GM18867 (cell line): ENCODE data around the gene PLCB3.

Experiments used
- ATAC-seq: cut with Tn5 transposase; IDR thresholded peaks from one replicate; pipeline ENCODE4 v1.9.1; 2021; ENCODE audit warnings: mild to moderate bottlenecking, moderate library complexity; ENCODE audit not compliant: unreplicated experiment

The PLCB3 gene

DNA sequence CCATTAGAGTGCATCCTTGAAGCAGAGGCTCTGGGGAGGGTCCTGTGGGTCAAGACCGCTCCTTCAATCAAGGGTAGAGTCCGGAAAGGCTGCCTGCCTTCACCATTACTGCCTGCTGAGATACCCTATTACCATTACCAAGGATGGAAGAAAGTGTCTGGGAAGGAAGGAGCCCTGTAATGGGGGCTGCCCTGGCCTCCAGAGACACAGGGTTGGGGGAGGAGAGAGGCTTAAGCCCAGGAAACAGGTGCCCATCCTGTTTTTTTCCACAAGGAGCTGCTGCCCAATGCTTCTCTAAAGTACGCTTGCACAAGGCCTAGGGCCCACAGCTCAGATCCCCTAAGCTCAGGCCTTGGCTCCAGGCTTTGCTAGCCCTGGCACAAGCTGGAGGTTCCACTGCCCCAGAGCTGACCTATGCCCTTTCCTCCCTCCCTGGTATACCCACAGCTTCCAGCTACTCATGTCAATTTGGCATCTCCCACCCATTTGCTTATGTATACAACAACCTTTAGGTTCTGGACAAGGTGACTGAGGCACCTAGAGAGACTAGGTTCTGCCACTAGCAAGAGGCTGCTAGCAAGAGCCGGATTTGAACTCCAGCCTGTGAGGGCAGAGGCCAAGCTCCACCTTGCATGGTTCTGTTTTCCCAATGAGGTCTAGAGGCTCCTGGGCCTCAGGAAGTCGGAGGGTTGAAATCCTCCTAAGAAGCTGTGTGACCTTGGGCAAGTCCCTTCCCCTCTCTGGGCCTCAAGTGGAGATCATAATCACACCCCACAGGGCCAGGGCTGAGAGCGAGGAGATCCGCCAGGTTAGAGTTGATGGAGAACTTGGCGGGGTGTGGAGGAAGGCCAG, 1.5 kb upstream of the PLCB3 start:
- no peak for ATAC-seq

DNA sequence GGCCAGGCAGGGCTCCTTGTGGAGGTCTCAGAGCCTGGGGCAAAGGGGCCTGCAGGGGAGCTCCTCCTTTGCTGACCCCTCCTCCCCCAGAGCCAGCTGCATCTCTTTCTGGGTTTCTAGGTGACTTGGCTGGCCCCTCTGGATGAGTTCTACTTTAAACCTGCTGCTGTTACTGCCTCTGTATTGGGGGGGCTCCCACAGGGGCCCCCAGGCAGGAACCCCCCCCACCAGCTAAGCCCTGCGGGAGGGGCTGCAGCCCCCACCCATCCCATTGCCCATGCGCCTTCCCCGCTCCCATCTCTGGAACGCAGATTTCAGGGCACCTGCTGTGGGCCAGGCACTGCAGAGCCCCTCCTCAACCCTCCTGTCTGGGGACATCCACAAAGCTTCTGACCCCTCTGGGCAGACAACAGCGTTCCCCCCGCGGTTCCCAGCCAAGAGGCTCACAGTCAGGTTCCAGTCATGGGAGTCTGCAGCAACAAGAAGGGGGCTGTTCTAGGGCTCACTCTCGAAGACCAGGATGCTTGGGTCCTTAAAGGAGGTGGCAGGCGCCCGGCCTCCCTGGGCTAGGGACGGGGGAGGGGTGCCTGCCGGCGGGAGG, 815 bp upstream of the PLCB3 start:
- no peak for ATAC-seq

- no peak for ATAC-seq
Measured at GRCh38 chr11:64251753-64252002, 348 bp downstream of the PLCB3 start.

DNA sequence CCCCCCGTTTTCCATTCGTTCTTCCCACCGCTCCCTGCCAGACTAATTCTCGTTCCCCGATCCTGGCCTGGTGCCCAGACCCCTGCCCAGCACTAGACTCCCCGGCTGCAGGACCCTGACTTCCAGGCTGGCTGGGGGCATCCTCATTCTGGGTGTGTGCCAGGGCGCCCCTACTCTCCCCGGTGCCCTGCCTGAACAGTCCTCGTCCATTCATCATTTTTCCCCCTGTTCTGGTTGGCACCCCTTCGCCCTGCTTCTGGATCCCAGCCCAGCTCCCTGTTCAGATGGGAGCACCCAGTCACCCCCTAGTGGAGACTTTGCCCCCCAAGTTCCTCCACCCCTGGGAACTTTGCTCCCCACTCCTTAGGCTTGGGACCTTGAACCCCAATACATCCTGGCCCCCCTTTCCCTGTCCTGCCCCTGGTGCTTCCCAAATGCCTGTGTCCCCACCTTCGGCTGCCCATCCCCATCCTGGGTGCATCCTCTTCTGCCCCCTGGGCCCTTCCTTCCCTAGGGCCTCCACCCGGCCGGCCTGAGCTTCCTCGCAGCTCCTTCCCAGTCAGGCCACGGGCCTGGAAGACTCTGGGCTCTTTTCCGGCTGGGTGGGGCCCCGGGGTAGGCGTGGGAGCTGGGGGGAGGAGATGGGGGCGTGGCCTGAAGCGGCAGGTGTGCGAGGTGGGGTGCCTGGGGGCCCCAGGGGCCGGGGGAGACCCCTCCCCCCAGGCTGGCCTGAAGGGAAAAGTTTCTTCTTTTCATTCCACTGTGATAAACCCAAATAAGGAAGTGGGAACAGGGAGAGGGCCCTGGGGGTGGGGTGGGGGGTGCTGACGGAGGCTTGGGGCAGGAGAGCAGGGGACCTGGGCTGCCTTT, 908 bp downstream of the PLCB3 start:
- no peak for ATAC-seq

DNA sequence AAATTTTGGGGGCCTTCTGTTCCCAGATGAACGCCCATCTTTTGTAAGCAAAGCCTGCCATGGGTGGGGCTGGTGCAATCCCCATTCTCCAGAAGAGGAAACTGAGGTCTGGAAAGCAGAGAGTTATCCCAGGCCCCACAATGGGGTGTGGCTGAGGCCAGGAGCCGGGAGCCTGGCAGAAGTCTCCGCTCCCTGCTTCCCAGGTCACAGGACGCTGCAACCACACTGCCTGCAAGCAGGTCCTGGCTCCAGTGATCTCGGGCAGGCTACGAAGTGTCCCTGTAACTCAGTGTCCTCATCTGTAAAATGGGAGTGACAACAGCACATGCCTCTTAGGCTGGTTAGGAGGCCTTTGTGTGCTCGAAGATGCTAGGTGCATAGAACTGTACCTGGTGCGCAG, 1.7 kb downstream of the PLCB3 start:
- ATAC-seq: no peak

GRCh38 chr11:64253481-64253880, 2.2 kb downstream of the PLCB3 start:
- ATAC-seq: no peak

DNA sequence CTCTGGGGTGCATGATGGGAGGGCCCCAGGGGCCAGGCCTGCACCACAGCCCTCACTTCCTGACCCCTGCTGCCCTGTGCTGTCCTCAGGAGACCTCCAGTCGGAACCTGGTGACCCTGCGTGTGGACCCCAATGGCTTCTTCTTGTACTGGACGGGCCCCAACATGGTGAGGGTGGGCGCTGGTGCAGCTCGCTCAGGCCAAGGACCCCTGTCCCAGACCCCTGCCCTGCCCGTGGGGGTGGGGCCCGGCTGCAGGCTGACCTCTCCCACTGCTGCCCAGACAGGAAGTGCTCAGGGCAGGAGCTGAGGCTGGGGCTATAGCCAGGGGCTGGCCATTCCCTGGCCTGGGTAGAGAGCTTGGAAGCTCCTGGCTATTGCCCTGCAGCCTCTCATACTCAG, 3.0 kb downstream of the PLCB3 start:
- no peak for ATAC-seq

DNA sequence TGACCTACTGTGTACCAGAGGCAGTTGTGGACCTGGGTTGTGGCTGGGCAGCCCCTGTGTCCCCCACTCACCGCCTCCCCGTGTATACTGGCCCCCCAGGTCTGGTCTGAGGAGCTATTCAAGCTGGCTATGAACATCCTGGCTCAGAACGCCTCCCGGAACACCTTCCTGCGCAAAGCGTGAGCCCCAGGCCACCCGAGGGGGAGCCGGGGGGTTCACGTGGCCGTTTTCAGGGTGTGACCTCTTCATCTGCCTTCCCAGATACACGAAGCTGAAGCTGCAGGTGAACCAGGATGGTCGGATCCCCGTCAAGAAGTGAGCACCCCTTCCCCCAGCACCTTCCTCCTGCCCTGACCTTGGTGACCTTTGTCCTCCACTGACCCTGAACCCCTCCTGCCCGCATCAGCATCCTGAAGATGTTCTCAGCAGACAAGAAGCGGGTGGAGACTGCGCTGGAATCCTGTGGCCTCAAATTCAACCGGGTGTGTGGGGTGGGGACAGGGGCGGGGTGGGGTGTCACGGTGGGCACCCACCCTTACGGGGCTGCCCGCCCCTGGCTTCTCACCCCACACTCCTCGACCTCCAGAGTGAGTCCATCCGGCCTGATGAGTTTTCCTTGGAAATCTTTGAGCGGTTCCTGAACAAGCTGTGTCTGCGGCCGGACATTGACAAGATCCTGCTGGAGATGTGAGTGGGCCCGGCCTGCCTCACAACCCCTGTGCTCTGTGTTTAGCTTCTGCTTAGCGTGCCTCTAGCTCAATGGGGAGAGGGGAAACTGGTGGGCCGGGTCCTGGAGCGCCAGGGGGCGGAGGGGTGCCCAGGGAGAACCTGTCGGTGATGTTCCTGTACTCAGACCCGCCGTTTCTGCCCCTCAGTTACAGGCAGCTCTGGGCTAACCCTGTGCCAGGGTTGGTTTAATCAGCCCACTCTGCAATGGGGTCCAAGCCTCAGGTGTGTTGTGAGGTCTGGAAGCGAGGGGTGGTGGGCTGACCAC, 4.1 kb downstream of the PLCB3 start:
- ATAC-seq: no peak

DNA sequence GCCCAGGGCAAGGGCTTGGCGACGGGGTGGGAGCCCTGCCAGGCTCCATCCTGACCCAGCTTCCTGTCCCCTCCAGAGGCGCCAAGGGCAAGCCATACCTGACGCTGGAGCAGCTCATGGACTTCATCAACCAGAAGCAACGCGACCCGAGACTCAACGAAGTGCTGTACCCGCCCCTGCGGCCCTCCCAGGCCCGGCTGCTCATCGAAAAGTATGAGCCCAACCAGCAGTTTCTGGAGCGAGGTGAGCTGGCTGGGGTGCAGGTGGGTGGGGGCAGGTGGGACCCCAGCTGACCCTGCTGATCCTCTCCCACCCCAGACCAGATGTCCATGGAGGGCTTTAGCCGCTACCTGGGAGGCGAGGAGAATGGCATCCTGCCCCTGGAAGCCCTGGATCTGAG, 5.0 kb downstream of the PLCB3 start:
- ATAC-seq: no peak

DNA sequence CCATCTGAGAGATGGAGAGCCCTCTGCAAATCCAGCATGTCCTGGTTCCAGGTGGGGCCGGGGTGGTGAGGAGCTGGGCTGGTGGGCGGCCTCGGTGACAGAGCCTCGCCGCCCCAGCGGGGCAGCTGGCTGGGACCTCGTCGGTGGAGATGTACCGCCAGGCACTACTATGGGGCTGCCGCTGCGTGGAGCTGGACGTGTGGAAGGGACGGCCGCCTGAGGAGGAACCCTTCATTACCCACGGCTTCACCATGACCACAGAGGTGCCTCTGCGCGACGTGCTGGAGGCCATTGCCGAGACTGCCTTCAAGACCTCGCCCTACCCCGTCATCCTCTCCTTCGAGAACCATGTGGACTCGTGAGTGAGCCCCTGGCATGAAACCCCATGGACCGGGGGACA, 7.0 kb downstream of the PLCB3 start:
- ATAC-seq: no peak

DNA sequence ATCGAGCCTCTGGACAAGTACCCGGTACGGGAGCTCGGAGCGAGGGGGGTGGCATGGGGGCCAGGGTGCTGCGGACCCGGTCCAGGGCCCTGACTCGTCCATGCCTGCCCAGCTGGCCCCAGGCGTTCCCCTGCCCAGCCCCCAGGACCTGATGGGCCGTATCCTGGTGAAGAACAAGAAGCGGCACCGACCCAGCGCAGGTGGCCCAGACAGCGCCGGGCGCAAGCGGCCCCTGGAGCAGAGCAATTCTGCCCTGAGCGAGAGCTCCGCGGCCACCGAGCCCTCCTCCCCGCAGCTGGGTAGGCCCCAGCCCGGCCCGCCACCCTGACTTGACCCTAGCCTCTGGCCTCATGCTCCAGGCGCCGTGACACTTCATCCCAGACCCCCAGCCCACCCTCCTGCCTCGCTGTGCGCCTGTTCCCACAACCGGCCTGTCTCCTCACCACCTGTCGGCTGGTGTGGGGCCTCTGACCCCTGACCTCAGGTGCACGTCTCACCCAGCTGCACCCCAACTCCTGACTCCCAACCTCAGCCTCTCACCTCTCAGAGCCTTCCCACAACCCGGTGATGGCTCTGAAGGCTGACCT, 7.7 kb downstream of the PLCB3 start:
- ATAC-seq: no peak

DNA sequence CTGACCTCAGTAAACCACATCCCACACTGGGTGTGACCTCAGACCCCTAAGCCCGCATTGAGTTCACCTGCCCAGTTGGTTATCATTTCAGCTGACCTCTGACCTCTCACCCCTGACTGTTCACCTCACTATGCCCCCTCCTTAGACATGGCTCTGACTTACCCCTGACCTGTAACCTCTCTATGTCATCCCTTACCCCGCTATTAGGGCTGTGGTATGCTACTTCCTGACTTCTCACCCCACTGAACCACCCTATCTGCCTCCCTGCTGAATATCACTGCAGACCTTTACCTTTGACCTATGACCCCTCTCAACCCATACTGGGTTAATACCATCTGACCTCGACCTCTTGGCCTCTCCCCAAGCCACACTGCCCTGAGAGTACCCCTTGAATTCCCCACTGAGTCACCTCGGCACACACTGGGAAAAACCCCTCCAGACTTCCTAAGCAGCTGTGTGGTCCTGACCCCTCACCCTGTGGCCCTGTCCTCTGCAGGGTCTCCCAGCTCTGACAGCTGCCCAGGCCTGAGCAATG, 8.3 kb downstream of the PLCB3 start:
- no peak for ATAC-seq

- ATAC-seq: no peak
Measured at GRCh38 chr11:64260147-64260708, 8.9 kb downstream of the PLCB3 start.

GRCh38 chr11:64261556-64262080, 10.3 kb downstream of the PLCB3 start:
- ATAC-seq: no peak

DNA sequence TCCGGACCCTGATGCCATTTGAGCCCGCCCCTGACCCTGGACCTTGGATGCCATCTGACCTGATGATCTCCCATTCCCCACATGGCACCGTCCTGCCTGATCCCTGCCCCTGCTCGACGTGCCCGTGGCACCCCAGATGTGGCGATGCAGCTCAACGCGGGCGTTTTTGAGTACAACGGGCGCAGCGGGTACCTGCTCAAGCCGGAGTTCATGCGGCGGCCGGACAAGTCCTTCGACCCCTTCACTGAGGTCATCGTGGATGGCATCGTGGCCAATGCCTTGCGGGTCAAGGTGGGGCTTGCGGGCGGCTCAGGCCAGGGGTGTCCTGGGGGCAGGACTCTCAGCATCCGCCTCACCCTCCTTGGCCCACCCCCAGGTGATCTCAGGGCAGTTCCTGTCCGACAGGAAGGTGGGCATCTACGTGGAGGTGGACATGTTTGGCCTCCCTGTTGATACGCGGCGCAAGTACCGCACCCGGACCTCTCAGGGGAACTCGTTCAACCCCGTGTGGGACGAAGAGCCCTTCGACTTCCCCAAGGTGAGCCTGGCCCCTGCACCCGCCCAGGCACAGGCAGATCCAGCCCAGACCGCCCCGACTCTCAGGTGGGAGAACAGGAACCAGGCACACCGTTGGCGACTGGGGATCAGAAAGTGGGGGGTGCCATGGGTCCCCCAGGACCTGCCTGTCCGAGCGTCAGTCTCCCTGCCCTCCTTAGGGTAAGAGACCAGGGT, 11.1 kb downstream of the PLCB3 start:
- no peak for ATAC-seq

DNA sequence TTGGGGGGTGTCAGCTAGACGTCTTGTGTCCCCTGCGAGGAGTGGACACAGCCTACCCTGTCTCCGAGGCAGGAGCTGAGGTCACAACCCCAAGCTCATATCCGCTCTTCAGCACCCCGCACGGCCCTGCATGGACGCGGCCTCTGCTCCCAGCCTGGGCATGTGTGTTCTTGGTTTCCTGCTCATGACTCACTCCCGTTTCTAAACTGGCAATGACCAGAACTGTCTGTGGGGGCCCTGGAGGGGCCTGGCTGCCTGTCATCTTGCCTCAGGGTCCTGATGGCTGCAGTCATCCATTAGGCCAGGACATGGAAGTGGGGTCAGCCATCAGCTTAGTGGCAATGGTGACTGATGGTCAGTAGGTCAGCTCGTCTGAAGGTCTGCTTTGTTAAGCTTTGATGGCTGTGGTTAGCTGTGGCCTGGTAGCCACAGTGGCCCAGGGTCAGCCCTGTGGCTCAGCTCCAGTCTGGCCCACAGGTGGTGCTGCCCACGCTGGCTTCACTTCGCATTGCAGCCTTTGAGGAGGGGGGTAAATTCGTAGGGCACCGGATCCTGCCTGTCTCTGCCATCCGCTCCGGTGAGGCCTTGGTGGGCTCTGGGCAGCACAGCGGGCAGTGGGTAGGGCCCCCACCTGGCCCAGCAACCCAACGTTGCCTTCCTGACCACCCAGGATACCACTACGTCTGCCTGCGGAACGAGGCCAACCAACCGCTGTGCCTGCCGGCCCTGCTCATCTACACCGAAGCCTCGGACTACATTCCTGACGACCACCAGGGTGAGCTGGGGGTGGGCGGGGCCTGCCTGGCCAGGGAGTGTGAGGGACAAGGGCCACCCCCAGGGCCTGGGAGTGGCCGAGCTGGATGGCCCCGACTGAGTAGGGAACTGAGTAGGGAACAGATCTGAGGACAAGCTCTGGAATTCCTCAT, 12.0 kb downstream of the PLCB3 start:
- ATAC-seq: no peak

DNA sequence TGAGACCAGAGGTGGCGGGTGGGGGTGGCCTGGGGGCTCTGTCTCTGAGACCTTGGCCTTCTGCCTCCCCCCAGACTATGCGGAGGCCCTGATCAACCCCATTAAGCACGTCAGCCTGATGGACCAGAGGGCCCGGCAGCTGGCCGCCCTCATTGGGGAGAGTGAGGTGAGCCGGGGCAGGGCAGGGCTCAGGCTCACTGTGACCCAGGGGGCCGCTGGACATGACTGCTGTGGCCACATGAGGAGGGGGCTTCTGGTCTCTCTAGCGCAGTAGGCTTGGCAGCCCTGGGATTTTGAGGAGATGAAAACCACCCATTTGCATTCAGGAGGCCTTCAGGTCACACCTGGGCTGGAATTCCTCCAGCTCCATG, 12.6 kb downstream of the PLCB3 start:
- no peak for ATAC-seq

DNA sequence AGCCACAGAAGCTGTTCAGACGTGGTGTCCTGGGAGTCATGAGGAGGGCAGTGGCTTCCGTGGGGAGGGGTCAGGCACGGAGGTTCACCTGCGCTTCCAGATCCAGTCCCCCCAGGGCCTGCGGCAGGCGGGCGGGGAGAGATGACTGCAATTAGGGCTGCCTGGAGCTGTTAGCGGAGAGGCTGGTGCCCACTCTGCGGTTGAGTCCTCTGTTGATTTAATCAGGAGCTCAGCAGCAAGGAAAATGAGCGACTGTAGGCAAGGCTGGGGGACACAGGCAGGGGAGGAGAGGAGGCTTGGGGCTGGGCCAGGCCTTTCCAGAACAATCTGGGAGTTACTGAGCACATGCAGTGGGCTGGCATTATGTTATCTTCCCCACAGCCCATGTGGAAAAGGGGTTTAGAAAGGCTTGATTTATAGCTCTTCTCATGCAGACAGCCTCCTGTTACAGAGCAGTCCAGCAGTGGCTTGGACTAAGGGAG, 13.1 kb downstream of the PLCB3 start:
- no peak for ATAC-seq
